Hematopoietic multipotent progenitor cell treated with erythropoietin and hydrocortisone succinate and interleukin-3 and kit ligand, for 15 days (in vitro differentiated cells): ENCODE data around the gene TRIOBP.

ENCODE experiments used
- DNase-seq: peaks from one replicate; pipeline ENCODE4 v3.0.0-alpha.2; 2015; ENCODE audit warnings: low spot score

The TRIOBP gene

DNA sequence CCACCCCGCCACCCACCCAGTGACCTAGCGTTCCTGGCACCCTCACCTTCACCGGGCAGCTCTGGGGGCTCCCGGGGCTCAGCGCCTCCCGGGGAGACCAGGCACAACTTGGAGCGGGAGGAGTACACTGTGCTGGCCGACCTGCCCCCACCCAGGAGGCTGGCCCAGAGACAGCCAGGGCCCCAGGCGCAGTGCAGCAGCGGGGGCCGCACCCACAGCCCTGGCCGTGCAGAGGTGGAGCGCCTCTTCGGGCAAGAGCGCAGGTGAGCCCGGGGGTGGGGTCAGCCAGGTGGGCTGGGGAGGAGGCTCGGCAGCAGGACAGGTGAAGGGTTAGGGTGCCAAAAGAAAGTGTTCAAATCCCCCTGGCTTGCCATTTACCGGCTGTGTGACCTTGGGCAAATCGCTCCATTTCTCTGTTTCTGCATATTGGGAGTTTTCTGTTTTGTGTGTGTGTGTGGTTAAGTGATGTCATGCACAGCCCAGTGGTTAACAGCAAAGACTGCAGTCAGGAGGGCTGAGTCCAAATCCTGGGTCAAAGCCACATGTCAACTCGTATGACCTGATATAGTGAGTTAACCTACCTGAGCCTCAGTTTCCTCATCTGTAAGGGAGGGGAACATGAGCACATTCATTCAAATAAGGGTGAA is 29.5 kb downstream of the TRIOBP start:
- DNase-seq = no peak

DNA sequence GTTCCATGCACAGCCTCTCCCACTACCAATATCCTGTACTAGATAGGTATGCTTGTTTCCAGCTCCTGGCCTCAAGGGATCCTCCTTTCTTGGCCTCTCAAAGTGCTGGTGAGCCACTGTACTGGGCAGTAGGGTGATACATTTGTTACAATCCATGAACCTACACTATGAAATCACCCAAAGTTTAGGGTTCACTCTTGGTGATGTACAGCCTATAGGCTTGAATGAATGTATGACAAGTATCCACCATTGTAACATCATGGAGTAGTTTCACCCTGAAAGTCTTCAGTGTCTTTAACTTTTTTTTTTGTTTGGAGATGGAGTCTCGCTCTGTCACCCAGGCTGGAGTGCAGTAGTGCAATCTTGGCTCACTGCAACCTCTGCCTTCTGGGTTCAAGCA is 31.8 kb downstream of the TRIOBP start:
- no peak for DNase-seq

DNA sequence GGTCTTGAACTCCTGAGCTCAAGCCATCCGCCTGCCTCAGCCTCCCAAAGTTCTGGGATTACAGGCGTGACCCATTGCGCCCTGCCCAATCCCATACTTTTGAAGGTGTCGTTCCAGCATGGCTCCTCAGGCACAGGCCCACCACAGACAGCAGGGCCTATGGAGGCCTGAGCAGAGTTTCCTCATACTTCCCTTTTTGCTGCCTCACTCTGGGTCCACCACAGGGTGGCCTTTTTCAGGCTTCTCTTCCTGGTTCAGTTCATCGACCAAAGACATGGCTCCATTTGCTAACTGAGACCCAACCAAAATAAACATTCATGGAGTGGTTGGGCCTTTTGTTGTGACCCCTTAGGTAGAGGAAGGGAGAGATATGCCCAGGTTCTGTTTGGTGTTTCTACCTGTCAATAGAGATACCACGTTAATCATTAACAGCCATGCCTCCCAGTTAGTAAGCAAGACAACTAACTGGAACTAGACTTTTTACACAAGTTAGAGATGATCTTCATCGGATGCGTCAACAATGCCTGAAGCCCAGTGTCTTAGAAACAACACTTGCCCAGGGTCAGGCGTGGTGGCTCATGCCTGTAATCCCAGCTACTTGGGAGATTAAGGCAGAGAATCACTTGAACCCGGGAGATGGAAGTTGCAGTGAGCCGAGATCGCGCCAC is 35.1 kb downstream of the TRIOBP start:
- no peak for DNase-seq

DNA sequence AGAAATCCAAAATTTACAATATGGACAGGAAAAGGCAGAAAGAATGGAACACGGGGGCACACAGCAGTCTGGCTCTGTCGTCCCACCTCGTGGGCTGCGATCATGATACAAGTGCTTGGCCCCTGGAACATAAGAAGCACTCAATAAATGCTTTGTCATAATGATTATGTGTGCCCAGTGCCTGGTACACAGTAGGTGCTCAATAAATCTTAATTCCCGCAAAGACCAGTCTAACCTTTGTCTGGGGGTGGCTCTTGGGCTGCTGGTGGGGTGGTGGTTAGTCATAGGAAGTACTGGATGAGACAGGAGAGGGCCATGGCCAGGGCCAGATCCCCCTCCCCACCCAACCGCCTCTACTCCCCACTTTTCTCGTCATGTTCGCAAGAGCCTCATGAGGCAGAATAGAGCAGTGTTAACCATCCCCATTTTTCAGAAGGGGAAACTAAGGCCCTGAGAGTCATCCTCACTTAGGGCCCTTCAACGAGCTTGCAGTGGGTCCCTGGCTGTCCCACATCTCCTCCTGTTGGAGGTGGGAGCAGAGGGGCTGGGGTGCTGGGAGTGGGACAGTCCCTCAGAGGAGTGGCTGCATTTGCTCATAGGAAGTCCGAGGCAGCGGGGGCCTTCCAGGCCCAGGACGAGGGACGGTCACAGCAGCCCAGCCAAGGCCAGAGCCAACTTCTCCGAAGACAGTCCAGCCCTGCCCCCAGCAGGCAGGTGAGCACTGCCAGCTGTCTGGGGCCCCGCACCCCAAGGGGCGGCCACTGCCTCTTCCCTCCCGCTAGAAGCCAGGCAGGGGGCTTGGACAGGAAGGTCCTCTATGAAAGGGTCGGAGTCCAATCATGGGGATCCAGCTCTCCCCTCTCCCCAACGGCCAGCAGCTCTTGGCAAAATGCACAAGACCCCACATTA is 36.1 kb downstream of the TRIOBP start:
- no peak for DNase-seq

DNA sequence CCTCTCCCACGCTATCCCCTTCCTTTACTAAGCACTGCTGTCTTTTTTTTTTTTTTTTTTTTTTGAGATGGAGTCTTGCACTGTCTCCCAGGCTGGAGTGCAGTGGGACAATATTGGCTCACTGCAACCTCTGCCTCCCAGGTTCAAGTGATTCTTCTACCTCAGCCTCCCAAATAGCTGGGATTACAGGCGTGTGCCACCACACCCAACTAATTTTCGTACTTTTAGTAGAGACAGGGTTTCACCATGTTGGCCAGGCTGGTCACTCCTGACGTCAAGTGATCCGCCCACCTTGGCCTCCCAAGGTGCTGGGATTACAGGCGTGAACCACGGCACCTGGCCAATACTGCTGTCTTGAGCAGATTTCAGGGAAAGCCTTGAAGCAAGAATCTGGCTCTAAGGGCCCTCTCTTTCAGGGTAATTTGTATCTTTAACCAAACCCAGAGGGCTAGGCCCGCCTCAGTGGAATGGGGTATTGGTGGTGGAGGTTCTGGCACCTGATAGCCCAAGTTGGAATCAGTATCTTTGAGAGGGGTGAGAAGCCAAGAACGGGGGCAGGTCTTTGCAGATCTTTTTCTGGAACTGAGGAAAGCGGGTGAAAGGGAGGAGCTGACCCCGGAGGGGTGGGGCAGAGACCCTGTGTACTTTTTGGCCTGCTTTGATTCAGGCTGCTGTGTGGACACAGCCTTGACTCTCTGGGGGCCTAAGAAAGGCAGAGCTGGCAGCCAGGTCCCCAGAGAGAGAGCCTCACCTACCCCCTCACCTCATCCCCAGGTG is 37.0 kb downstream of the TRIOBP start:
- DNase-seq = no peak

DNA sequence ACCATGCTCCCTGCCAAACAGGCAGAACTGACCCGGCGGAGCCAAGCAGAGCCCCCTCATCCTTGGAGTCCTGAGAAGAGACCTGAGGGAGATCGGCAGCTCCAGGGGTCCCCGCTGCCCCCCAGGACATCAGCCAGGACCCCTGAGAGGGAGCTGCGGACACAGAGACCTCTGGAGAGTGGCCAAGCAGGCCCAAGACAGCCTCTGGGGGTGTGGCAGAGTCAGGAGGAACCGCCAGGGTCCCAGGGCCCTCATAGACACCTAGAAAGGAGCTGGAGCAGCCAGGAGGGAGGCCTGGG is 37.5 kb downstream of the TRIOBP start:
- no peak for DNase-seq

DNA sequence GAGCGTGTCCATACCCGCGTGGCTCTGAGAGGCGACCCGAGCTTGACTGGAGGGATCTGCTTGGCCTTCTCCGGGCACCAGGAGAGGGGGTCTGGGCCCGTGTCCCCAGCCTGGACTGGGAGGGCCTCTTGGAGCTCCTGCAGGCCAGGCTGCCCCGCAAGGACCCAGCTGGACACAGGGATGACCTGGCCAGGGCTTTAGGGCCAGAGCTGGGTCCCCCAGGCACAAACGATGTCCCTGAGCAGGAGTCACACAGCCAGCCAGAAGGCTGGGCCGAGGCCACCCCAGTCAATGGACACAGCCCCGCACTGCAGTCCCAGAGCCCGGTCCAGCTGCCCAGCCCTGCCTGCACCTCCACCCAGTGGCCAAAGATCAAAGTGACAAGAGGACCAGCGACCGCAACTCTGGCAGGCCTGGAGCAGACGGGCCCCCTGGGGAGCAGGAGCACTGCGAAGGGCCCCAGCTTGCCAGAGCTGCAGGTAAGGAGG is 38.2 kb downstream of the TRIOBP start:
- DNase-seq = no peak

DNA sequence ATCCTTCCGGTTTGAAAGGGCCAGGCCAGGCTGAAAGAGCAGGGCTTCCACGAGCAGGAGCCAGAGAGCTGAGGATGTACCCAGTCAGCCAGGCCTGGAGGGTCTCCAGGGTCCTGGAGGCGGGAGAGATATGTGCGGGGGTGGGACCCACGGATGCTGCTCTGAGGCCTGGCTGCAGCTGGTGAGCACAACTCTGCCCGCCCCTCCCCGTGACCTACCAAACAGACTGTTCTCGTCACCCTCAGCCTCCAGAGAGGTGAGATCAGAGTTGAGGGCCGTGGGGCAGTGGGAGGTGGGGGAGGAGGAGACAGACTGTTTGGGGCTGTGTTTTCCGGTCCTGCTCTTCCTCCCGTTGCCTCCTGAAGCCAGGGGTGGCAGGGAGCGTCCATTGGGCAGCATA is 42.2 kb downstream of the TRIOBP start:
- DNase-seq = no peak

DNA sequence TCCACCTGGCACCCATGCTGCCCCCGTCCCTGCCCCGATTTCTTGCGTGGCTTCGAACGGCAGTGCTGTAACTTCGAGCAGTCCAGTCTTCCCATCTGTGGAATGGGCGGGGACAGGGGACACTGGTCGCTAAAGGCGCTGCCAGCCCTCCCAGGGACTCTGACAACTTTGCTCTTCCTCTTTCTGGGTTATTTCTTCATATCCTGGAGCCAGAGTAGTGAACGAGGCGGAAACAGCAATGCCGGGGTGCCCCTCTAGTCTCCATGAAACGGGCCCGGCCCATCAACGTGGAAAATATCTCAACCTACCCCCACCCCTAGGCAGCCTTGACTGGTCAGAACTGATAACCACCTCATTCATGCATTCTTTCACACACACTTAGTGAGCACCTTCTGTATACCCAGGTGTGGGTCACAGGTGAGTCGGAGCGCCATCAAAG is 42.8 kb downstream of the TRIOBP start:
- DNase-seq = no peak

DNA sequence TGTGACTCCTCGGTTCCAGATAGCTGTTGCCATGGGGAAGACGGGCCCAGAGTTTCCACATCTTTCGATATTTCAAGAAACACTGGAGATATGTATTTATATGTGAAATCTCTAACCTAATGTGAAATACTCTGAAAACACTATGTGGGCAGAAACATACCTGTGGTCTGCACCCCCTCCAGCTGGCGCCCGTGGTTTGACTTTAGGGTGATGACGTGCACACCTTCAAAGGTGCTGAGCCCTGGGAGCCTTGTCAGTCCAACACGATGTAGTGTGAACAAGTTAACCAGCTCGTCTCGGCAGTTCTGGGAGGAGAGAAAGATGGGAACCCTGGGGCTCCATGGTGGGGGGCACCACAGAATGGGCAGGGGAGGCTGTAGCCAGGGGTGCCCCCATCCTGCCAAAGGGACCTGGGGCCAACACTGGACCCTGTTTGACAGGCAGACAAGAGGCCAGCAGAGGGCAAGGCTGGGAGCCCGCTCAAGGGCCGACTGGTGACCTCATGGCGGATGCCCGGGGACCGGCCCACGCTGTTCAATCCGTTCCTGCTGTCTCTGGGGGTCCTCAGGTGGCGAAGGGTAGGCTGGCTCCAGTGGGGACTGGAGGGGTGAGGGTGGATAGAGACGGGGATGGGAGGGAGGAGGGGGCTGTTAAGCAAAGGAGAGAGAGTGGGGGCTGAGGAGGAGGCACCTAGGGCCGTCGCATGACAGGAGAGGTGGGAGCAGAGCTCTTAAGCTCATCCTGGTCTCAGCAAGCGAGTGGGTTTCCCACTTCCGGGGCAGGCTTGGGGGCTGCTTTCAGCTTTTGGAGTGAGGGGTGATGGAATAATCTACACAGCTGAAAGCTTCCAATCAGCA is 43.8 kb downstream of the TRIOBP start:
- DNase-seq = no peak

DNA sequence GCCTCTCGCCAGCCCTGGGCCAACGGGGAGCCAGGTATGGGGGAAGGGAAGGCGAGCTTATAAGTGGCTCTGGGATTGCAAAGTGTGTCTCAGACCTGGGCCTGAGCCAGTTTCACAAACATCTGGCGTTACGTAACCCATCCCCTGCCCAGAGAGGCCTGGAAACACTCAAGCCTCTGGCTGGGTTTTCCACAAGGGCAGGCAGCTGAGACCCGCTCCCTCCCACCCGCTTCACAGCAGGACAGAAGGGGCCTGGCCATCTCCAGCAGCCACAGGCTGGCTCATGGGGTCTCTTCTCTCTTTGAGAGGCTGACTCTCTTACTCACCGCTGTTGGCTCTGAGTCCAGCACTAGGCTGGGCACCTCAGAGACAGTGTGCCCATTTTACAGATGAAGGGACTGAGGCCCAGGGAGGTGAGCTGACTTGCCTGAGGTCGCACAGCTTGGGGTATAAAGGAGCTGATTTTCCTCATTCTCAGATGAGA is 44.5 kb downstream of the TRIOBP start:
- DNase-seq = no peak

DNA sequence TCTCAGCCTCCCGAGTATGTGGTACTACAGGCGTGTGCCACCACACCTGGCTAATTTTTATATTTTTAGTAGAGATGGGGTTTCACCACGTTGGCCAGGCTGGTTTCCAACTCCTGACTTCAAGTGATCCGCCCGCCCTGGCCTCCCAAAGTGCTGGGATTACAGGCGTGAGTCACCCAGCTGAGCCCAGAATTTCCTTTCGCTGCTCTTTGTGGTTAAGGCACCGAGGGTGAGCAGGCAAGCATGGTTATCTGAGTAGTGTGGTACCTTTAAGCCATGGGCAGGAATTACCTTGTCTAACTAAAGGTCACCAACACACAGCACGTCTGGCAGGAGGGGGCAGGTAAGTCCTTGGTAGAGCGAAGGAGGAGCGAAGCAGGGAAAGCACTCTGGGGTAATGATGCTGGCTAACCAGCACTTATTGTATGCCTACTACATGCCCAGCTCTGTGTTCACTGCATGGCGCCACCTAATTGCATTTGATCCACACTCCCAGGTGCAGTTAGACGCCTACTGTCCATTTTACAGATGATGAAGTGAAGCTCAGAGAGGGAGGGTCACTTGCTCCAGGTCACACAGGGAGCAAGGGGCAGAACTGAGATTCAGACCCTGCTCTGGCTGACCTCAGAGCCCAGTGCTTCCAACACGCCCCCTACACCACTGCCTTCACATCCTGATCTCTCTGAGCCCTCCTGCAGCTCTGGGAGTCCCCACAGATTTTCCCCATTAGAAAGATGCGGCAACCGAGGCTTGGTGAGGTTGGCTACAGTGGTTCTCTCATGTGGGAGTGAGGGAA is 45.7 kb downstream of the TRIOBP start:
- DNase-seq = no peak

DNA sequence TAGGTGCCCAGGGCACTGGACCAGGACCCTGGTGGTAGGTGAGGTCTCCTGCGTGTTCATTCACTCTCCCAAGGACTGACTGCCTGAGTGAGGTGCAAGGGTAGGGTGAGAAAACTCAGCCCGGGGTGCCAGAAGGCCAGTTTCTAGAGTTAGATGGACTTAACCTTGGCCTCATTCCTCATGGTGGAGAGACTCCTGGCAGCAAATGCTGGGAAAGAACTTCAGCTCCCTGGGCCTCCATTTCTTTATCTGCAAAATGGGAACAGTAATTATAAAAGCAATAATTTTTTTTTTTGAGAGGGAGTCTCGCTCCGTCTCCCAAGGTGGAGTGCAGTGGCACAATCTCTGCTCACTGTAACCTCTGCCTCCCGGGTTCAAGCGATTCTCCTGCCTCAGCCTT is 47.7 kb downstream of the TRIOBP start:
- DNase-seq = no peak

DNA sequence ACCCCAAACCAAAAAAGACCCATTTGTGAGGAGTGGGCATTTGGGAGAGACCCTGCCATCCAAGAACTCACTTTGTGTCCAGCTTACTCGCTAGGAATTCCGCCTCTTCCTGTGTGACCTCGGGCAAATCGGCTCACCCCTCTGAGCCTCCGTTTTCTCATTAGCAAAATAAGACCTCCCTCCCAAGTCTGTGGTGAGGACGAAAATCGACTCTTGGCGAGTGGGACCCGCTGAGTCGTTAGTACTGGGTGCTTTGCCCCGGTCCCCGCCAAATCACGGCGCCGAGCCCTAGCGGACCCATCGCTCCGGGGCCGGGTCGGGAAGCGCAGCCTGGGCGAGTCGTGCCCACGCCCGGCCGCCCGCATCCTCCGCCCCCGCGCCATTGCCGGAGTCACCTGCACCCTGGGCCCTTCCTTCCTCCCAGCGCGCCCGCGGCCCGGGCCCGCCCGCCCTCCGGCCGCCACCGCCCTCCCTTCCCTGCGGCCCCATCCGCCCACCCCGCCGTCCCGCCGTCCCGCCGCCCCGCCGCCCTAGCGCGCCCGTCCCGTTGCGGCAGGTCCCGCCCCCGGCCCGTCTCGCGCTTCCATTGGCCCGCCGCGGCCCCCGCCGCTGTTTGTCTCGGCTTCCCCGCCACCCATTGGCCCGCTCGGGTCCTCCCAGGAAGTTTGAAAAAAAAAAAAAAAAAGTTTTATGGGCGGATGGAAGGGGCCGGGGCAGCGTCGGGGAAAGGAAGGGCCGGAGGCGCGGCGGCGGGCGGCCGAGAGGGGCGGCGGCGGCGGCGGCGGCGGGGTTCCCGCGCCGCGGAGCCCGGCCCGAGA is 48.9 kb downstream of the TRIOBP start:
- peak; percentile 87 for DNase-seq

DNA sequence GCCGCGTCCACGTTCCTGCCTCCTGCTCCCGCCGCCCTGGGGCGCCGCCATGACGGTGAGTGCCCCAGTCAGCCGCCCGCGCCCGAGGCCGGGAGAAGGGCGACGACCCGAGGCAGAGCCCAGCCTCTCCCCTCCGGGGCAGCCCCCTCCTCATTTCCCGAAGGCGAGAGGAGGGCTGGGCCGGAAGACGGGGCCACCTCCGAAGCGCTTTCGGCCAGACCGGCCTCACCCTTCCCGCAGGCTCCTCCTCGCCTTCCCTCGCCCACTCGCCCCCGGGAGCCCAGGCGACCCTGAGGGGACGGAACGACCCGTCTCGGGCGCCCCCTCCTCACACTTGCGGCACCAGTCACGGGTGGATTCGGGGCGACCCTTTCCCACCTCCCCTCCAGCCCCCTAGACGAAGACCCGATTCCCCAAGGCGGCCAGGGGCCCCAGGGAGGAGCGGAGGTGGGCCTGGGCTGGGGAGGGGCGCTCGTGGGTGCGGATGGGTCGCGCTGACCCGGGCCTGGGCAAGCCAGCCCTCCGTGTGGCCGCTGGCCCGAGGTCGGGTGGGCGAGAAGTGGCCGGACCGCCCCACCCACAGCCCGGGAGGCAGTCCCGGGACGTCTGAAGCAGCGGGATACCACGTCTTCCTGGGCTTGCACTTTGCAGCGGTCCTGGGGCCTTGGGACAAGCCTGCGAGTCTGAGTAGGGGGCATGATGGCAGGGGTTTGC is 49.7 kb downstream of the TRIOBP start:
- DNase-seq = no peak

DNA sequence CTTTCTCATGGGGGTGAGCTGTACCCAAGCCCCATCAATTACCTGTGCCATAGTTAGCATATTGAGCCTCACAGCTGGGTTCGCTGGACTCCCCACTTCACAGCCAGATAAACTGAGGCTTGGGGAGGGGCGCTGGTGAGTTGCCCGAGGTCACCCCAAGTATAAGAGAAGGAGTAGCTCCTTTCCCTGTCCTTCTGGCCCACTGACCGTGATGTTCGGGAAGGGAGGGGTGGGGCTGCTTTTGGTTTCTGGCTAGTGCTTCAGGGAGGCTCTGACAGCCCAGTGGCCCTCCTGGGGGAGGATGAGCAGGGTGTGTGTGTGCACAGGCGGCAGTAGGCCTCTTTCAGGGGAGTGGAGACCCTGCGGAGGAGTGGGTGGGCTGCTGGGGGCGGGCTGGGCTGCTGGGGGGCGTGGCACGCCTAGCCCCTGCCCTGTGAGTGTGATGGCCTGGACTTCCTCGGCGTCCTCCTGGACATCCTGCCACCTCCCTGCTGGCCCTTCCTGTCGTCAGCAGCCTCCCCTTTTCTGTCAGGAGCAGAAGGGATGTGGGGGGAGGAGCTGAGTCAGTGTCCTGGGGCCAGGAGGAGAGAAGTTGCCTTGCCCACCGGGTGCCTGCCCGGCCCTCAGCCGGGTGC is 50.3 kb downstream of the TRIOBP start:
- peak; percentile 25 for DNase-seq

DNA sequence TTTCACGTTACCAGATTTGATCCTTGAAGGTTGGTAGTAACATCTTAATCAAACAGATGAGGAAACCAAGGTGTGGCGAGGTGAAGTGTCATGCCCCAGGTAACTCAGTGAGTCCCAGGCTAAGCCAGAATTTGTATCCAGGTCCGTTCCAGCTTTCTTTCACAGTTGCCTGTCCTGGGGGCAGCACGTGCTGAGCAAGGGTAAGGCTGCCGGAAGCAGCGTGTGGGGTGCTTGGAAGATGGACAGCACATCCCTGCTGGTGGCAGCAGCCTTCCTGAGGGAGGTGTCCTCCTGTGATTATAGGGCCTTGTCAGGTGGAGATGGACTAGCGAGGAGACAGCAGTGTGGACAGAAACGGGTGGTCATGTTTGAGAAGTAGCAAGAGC is 50.9 kb downstream of the TRIOBP start:
- DNase-seq = no peak

DNA sequence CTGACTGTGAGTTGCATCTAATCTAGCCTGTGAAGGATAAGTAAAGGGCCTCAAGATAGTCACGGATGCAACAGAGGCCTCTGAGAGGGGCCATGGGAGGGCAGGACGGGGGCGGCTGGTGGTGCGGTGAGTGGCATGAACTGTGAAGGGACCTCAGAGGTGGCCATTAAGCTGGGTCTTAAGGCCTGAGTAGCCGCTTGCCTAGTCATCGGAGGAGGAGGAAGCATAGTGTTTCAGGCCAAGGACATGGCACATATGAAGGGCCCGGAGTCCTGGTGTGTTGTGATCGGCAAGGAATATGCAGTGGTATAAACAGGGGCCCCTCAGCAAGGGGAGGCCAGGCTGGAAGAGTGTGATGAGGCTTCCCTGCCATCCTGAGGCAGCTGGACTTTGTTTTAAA is 51.8 kb downstream of the TRIOBP start:
- no peak for DNase-seq
